Right lung (tissue), 5 donors: Measurements from ENCODE around the gene KMT5B. TPM values are rescaled to one million over a fixed set of nuclear protein-coding genes. Genes with fewer than 3 reads are reported as not detected.

Source experiments
- DNase-seq, 2 donors: peaks; one replicate each; pipeline ENCODE4 v3.0.0-alpha.2; 2013
- polyA plus RNA-seq, 5 donors: library from polyadenylated mRNA; unstranded; fragments of 120-200 nt; gene quantifications; one replicate each; pipeline versions ENCODE4 v1.2.1 to v1.2.3, GENCODE V29; 2013; ENCODE audit warnings: inconsistent platforms in 1 of 5, low replicate concordance in 1 of 5; ENCODE audit not compliant: insufficient read length in 5 of 5, insufficient read depth in 1 of 5

KMT5B gene
- polyA plus RNA-seq, 5 donors: 61.0 to 94.6 (median 90.7) TPM

- no peak for DNase-seq
Measured at GRCh38 chr11:68146010-68146540, 67.0 kb downstream of the KMT5B start.

- no peak for DNase-seq
Measured at GRCh38 chr11:68145120-68145866, 67.8 kb downstream of the KMT5B start.

- DNase-seq: no peak
Measured at GRCh38 chr11:68143310-68143689, 69.8 kb downstream of the KMT5B start.

GRCh38 chr11:68142441-68143309, 70.4 kb downstream of the KMT5B start:
- no peak for DNase-seq

- DNase-seq: no peak
Measured at GRCh38 chr11:68142028-68142412, 71.1 kb downstream of the KMT5B start.

- DNase-seq: no peak
Measured at GRCh38 chr11:68141246-68142027, 71.7 kb downstream of the KMT5B start.

- DNase-seq: no peak
Measured at GRCh38 chr11:68140496-68141245, 72.4 kb downstream of the KMT5B start.

GRCh38 chr11:68138237-68138636, 74.9 kb downstream of the KMT5B start:
- DNase-seq: no peak

- DNase-seq: no peak
Measured at GRCh38 chr11:68137833-68138232, 75.3 kb downstream of the KMT5B start.

- no peak for DNase-seq
Measured at GRCh38 chr11:68136866-68137265, 76.2 kb downstream of the KMT5B start.

GRCh38 chr11:68135161-68135560, 77.9 kb downstream of the KMT5B start:
- no peak for DNase-seq

GRCh38 chr11:68133761-68134160, 79.3 kb downstream of the KMT5B start:
- no peak for DNase-seq

- DNase-seq: no peak
Measured at GRCh38 chr11:68130121-68130520, 83.0 kb downstream of the KMT5B start.

GRCh38 chr11:68128682-68129327, 84.3 kb downstream of the KMT5B start:
- DNase-seq: peak in 1 of 2 donors; percentile 65

- DNase-seq: peak; percentile 89 to 91
Measured at GRCh38 chr11:68127714-68128681, 85.1 kb downstream of the KMT5B start.

- DNase-seq: no peak
Measured at GRCh38 chr11:68125164-68125563, 87.9 kb downstream of the KMT5B start.

GRCh38 chr11:68122936-68123539, 90.1 kb downstream of the KMT5B start:
- no peak for DNase-seq

- peak; percentile 96 for DNase-seq
Measured at GRCh38 chr11:68121067-68121899, 91.8 kb downstream of the KMT5B start, which contains the start of gene CHKA. Gene CHKA, minus strand, starts transcription at chr11:68121388. Its CDS starts 211 bp downstream, at chr11:68121177.
